Spleen (tissue), 7 donors: ENCODE measurements around the gene GNAT3.

Source experiments
- CTCF ChIP-seq, 11 experiments: fragments of 200-600 bp in 7 of 11; fragments of 450-650 bp in 4 of 11; sonication (generic) in 4 of 11; IDR thresholded peaks in 8 of 11; conservative IDR thresholded peaks in 3 of 11; 1 replicate in 7 of 11; 2 replicates in 4 of 11; pipeline versions ENCODE4 v1.4.0 to v1.8.0; 2016 to 2021; ENCODE audit warnings: antibody characterized with exemption in 11 of 11, inconsistent platforms in 4 of 11, mild to moderate bottlenecking in 1 of 11
- POLR2A ChIP-seq, 3 donors: fragments of 450-650 bp; IDR thresholded peaks; one replicate each; pipeline ENCODE4 v1.5.1; 2017; ENCODE audit warnings: antibody characterized with exemption in 3 of 3, mild to moderate bottlenecking in 1 of 3
- POLR2AphosphoS5 ChIP-seq, 3 donors: sonication (generic); formaldehyde crosslinking; IDR thresholded peaks; one replicate each; pipeline ENCODE4 v1.5.1; 2017; ENCODE audit warnings: antibody characterized with exemption in 3 of 3
- donor health status: DM: no; HTN: no; CAD: no; lungs with moderate emphysema.
- donor health status: DM: no; HTN: no; CAD: no.
- donor health status: DM: no; HTN: no; CAD: no.

- TF ChIP-seq CTCF (IDR thresholded peaks at IDR 0.05 in 8 of 11, conservative IDR thresholded peaks at IDR 0.05 in 3 of 11): no peak
- no peak for TF ChIP-seq POLR2A (IDR thresholded peaks at IDR 0.05)
- no peak for TF ChIP-seq POLR2AphosphoS5 (IDR thresholded peaks at IDR 0.05)
These were observed 91.0 kb downstream of the GNAT3 start for GRCh38 chr7:80420876-80421275.
